Measurements from ENCODE around the gene SLC4A5. TPM values are rescaled to one million over a fixed set of nuclear protein-coding genes. Genes with fewer than 3 reads are reported as not detected.

Gene SLC4A5
- total RNA-seq, 1 donor from 2014 or later, result 4.1 TPM

DNA sequence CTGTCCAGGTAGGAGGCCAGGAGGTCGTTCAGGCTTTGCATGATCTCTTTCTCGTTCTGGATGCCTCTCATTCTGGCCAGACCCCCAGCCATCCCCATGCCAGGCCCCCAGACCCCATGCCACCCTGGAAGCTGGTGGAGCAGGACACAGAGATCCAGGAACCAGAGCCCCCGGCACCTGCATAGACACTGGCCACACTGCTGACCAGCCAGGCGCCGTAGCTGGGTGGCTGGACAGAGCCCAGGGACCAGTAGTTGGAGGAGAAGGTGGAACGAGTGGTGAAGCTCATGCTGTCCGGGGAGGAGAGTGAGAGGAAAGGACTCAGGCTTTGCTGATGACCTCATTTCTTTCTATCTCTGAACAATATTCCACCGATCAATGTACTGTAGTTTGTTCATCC lies 35.5 kb downstream of the SLC4A5 start:
- Mint-ChIP-seq H3K4me3 (ENCODE audit: low read depth) (no peak overlapping the region), H3K36me3 (ENCODE audit: insufficient read depth) (peaks cover 7% of the 10 kb centered on the region), H3K9me3 (ENCODE audit: low read depth) (peaks cover 5% of the 10 kb centered on the region), H3K27me3 (no peaks in the 10 kb centered on the region), H3K4me1 (ENCODE audit: low read depth) (no peaks in the 10 kb centered on the region), H3K27ac (no peak overlapping the region)
- TF ChIP-seq, protein P1, sequence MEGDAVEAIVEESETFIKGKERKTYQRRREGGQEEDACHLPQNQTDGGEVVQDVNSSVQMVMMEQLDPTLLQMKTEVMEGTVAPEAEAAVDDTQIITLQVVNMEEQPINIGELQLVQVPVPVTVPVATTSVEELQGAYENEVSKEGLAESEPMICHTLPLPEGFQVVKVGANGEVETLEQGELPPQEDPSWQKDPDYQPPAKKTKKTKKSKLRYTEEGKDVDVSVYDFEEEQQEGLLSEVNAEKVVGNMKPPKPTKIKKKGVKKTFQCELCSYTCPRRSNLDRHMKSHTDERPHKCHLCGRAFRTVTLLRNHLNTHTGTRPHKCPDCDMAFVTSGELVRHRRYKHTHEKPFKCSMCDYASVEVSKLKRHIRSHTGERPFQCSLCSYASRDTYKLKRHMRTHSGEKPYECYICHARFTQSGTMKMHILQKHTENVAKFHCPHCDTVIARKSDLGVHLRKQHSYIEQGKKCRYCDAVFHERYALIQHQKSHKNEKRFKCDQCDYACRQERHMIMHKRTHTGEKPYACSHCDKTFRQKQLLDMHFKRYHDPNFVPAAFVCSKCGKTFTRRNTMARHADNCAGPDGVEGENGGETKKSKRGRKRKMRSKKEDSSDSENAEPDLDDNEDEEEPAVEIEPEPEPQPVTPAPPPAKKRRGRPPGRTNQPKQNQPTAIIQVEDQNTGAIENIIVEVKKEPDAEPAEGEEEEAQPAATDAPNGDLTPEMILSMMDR (IDR thresholded peaks at IDR 0.05; ENCODE audit: unreplicated experiment), result no peak
- DNase-seq (ENCODE audit: low spot score, unreplicated experiment), result no peak

DNA sequence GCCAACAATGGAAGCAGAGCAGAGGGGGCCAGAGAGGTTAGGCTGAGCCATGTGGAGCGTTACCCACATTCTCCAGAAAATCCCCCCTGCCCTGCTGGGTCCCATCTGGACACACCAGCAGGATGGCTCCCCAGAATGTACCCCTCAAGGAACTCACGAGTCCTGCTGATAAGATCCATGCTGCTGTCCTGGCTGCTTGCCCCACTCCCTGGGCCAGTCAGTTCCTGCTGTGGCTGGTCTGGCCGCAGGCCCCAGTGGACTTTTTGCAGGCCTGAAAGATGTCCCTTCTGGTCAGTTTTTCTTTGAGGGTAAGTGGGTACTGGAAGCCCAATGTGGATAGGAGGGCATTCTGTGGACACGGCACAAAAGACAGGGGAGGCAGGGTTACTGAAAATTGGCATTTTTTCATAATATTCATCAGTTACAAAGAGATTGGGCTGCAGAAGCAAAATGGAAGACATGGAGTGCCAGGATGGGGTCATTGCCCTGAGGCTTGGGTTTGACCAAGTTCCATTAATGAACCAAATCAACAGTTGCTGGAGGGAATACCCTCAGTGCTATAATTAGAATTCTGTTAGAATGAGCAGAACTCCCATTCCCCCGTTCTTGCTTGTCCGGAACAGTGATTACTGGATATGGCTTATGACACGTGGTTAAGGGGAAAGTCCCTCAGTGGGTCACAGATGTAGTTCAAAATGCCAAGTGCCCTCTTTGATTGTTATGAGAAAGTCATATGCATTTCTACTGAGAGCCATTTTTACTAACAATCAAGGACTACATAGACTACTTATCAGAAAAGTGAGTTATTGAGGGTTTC lies 38.7 kb downstream of the SLC4A5 start:
- Mint-ChIP-seq H3K27me3 (no peaks in the 10 kb centered on the region), H3K27ac (no peak overlapping the region), H3K4me3 (ENCODE audit: low read depth) (no peak overlapping the region), H3K4me1 (ENCODE audit: low read depth) (no peaks in the 10 kb centered on the region), H3K9me3 (ENCODE audit: low read depth) (peaks cover 4% of the 10 kb centered on the region), H3K36me3 (ENCODE audit: insufficient read depth) (peaks cover 5% of the 10 kb centered on the region)
- TF ChIP-seq, protein P1 (IDR thresholded peaks at IDR 0.05; ENCODE audit: unreplicated experiment), result no peak
- DNase-seq (ENCODE audit: low spot score, unreplicated experiment), result no peak

DNA sequence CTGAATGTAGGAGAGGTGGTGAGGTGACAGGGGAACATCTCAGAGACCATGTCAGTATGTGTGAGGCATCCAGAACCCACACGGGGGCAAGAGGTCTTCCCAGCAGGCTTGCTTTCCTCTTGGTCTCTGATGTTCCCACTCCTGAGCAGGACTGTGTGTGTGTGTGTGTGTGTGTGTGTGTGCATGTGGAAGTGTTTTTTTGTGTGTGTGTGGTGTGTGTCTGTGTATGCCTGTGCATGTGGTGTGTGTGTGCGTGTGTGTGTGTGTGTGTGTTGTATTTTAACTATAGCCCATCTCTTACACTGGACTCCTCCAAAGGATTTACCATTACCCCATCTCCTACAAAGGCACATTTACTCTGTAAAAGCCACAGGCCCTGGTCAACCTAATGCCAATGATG lies 40.4 kb downstream of the SLC4A5 start:
- no peaks in the 10 kb centered on the region for H3K27me3 Mint-ChIP-seq
- H3K27ac Mint-ChIP-seq, result no peak overlapping the region
- no peaks in the 10 kb centered on the region for H3K4me1 Mint-ChIP-seq (ENCODE audit: low read depth)
- TF ChIP-seq, protein P1 (IDR thresholded peaks at IDR 0.05; ENCODE audit: unreplicated experiment), result no peak
- no peak for DNase-seq (ENCODE audit: low spot score, unreplicated experiment)
- H3K9me3 Mint-ChIP-seq (ENCODE audit: low read depth), result peaks cover 11% of the 10 kb centered on the region
- H3K4me3 Mint-ChIP-seq (ENCODE audit: low read depth), result no peak overlapping the region
- peaks cover 12% of the 10 kb centered on the region for H3K36me3 Mint-ChIP-seq (ENCODE audit: insufficient read depth)

DNA sequence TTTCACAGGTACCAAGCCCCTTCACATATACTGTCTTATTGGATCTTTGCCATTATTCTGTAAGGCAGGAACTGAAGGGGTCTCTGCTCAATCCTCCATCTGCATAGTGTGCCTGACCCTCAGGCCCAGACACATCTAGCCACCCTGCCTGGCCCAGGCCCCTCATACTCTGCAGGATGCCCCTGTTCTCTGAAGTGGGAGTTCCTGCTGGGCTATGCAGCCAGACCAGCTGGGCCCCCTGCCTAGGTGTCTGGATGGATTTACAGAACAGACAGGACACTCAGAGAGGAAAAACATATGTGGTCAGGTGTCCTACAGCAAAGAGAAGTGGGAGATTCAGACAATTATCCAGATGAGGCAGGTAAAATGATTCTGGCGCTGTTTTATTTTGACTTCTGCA lies 42.0 kb downstream of the SLC4A5 start:
- TF ChIP-seq, protein P1 (IDR thresholded peaks at IDR 0.05; ENCODE audit: unreplicated experiment), result no peak
- H3K4me1 Mint-ChIP-seq (ENCODE audit: low read depth), result no peaks in the 10 kb centered on the region
- no peak overlapping the region for H3K4me3 Mint-ChIP-seq (ENCODE audit: low read depth)
- no peaks in the 10 kb centered on the region for H3K27me3 Mint-ChIP-seq
- DNase-seq (ENCODE audit: low spot score, unreplicated experiment), result no peak
- H3K27ac Mint-ChIP-seq, result no peak overlapping the region
- peaks cover 12% of the 10 kb centered on the region for H3K36me3 Mint-ChIP-seq (ENCODE audit: insufficient read depth)
- H3K9me3 Mint-ChIP-seq (ENCODE audit: low read depth), result peaks cover 11% of the 10 kb centered on the region

DNA sequence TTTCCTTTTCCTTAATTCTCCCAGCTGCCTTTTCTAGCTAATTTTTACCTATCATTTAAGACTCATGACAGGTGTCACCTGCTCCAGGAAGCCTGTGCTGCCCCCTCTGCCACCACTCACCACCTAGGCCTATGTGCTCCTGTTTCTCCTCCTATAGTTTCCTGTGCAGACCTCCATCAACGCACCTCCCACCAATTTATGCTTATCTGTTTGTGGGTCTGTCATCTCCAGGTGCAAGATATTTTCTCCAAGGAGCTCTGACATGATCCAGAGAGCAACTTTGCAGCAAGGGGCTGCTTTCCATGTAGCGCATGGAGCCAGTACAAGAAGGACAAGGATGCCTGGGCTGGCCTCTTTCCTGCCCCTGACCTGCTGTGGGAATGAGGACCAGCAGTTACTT lies 42.7 kb downstream of the SLC4A5 start:
- H3K36me3 Mint-ChIP-seq (ENCODE audit: insufficient read depth), result peaks cover 12% of the 10 kb centered on the region
- H3K27me3 Mint-ChIP-seq, result no peaks in the 10 kb centered on the region
- DNase-seq (ENCODE audit: low spot score, unreplicated experiment), result no peak
- H3K9me3 Mint-ChIP-seq (ENCODE audit: low read depth), result peaks cover 11% of the 10 kb centered on the region
- H3K4me3 Mint-ChIP-seq (ENCODE audit: low read depth), result no peak overlapping the region
- TF ChIP-seq, protein P1 (IDR thresholded peaks at IDR 0.05; ENCODE audit: unreplicated experiment), result no peak
- H3K27ac Mint-ChIP-seq, result no peak overlapping the region
- no peaks in the 10 kb centered on the region for H3K4me1 Mint-ChIP-seq (ENCODE audit: low read depth)
